Measurements from ENCODE around the gene DNAH2. TPM values are rescaled to one million over a fixed set of nuclear protein-coding genes. Genes with fewer than 3 reads are reported as not detected.
A peak's percentile ranks its signal among the peaks of the same experiment; 100 is the strongest.

The DNAH2 gene
- total and polyA plus RNA-seq, 9 of the 15 experiments (the other 6 are each of a cell fraction or from before 2014, with no cell fraction given), result 0.03 TPM; not detected in 8

DNA sequence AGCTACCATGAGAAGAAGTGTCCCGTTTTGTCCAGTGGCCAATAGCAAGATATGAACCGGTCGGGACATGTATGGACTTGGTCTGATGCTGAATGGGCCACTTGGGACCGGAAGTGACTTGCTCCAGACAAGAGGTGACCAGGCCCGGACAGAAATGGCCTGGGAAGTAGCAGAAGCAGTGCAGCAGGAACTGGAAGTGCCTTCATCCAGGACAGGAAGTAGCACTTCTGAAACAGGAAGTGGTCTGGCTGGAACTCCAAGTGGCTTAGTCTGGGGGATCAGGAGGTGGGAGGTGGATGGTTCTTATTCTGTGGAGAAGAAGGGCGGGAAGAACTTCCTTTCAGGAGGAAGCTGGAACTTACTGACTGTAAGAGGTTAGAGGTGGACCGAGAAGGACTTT, 7.2 kb upstream of the DNAH2 start (continued):
- TF ChIP-seq, protein P1, sequence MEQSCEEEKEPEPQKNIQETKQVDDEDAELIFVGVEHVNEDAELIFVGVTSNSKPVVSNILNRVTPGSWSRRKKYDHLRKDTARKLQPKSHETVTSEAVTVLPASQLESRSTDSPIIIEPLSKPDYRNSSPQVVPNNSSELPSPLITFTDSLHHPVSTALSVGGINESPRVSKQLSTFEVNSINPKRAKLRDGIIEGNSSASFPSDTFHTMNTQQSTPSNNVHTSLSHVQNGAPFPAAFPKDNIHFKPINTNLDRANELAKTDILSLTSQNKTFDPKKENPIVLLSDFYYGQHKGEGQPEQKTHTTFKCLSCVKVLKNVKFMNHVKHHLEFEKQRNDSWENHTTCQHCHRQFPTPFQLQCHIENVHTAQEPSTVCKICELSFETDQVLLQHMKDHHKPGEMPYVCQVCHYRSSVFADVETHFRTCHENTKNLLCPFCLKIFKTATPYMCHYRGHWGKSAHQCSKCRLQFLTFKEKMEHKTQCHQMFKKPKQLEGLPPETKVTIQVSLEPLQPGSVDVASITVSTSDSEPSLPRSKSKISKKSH (CRISPR knock-in tag; IDR thresholded peaks at IDR 0.05), result no peak
- TF ChIP-seq POLR2H (tag; IDR thresholded peaks at IDR 0.05; ENCODE audit: low read depth), result no peak

DNA sequence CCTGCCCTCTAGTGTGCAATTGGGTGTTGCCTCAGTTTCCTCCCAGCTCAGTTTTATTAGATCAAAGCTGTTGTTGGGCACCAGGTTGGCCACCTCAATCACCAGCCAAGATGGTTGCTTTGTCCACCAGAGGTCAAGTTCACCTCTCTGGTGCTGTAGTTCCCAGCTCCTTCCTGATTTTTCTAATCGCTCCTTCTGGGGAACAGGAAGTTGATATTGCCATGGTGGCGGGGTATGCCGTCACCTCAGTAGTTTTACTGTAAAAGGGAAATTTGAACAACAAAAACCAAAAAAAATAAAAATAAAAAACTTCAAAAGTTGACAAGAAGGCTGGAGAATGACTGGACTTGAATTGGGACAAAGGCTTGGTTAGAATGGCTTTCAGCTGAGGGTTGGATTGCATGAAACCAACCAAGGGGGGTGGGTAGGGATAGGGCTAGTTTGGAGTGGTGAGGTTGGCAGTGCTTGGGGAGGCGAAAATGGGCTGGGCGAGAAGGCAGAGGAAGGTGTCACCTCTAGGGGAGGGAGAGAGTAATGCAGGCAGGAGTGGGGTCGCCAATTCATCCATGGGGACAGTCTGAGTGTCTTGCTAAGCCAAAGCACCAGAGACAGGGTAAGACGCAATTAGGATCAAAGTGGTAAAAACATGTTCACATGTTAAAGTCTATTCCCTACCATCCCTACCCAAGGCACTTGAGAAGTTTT, 6.3 kb upstream of the DNAH2 start:
- Histone ChIP-seq H3K4me3 (no peak overlapping the region), H3K9ac (ENCODE audit: insufficient read depth in 1 of 2, low read depth in 2 of 2, low read length in 2 of 2) (no peak overlapping the region), H3K27me3 (ENCODE audit: control insufficient read depth in 2 of 2, insufficient read depth in 2 of 2, low read length in 2 of 2) (peaks cover 4 to 58% of the 10 kb centered on the region in 2 experiments; a peak in 4 of 5 replicates), H3K36me3 (ENCODE audit: control insufficient read depth, insufficient read depth, low read length) (no peaks in the 10 kb centered on the region), H2AFZ (ENCODE audit: low read depth, low read length) (no peak overlapping the region), H3K9me1 (ENCODE audit: control insufficient read depth, insufficient read depth, low read length) (no peaks in the 10 kb centered on the region), H3K27ac (ENCODE audit: extremely low read depth, low read depth, low read length) (no peak overlapping the region), H3K4me2 (ENCODE audit: insufficient read depth, low read length) (no peak overlapping the region), H4K20me1 (replicated peaks; ENCODE audit: control insufficient read depth, insufficient read depth, low read length) (no peaks in the 10 kb centered on the region), H3K79me2 (ENCODE audit: control insufficient read depth, insufficient read depth, low read length) (no peaks in the 10 kb centered on the region), H3K9me3 (replicated peaks; ENCODE audit: control insufficient read depth, insufficient read depth, low read depth, low read length) (no peaks in the 10 kb centered on the region), H3K4me1 (replicated peaks in 1 of 2; ENCODE audit: control insufficient read depth in 2 of 2, insufficient read depth in 2 of 2, low read length in 2 of 2) (peaks cover 0 to under 1% of the 10 kb centered on the region in 2 experiments; a peak in 1 of 5 replicates)
- ChIA-PET POLR2A (interaction anchor here (0.8 kb wide), 1 partner anchor 12 kb away, joined by 3 read pairs; no protein-coding TSS in a partner anchor), CTCF (ENCODE audit: low intra/inter-chr PET ratio) (no interaction called here)
- DNase-seq (ENCODE audit: extremely low read depth in 1 of 4, low spot score in 3 of 4) (peak in 2 of 4 experiments; percentile 51 to 52), ATAC-seq (peak; percentile 71; the same call in 2 of the 3 replicates), FAIRE-seq (no peak)
- no peak for TF ChIP-seq FOXK1 (CRISPR knock-in tag; IDR thresholded peaks at IDR 0.05; ENCODE audit: borderline replicate concordance)
- TF ChIP-seq, protein P2, sequence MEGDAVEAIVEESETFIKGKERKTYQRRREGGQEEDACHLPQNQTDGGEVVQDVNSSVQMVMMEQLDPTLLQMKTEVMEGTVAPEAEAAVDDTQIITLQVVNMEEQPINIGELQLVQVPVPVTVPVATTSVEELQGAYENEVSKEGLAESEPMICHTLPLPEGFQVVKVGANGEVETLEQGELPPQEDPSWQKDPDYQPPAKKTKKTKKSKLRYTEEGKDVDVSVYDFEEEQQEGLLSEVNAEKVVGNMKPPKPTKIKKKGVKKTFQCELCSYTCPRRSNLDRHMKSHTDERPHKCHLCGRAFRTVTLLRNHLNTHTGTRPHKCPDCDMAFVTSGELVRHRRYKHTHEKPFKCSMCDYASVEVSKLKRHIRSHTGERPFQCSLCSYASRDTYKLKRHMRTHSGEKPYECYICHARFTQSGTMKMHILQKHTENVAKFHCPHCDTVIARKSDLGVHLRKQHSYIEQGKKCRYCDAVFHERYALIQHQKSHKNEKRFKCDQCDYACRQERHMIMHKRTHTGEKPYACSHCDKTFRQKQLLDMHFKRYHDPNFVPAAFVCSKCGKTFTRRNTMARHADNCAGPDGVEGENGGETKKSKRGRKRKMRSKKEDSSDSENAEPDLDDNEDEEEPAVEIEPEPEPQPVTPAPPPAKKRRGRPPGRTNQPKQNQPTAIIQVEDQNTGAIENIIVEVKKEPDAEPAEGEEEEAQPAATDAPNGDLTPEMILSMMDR (IDR thresholded peaks at IDR 0.05 in 2 of 3, conservative IDR thresholded peaks at IDR 0.05 in 1 of 3; ENCODE audit: insufficient read depth in 2 of 3, low read depth in 1 of 3, low read length in 3 of 3), result peak; percentile 6 to 39 (median 31); a peak in 1 of 6 replicates
- BruUV-seq (replicated peaks), result no TSS peak
- intact Hi-C loops (cut with micrococcal nuclease) (no loop called here), in situ Hi-C loops (cut with MboI) (no loop called here)
- 37% methylated on average over 7 of the region's 7 CpGs for WGBS (ENCODE audit: insufficient coverage, low coverage, missing lambda C conversion rate)

Measured in K562 (cell line).